HuH-7 (cell line): Measurements from ENCODE around the gene ME2.
"Not testable (repeated sequence)": the region's sequence is repeated elsewhere in the genome, so short reads cannot be mapped to it uniquely, and the experiment has no call there.

Source experiments
- DNase-seq: peaks from one replicate; pipeline ENCODE4 v3.0.0; 2011; ENCODE audit warnings: low spot score

Gene ME2

GRCh38 chr18:50862401-50862800 lies 16.5 kb upstream of the ME2 start:
- no peak for DNase-seq

DNA sequence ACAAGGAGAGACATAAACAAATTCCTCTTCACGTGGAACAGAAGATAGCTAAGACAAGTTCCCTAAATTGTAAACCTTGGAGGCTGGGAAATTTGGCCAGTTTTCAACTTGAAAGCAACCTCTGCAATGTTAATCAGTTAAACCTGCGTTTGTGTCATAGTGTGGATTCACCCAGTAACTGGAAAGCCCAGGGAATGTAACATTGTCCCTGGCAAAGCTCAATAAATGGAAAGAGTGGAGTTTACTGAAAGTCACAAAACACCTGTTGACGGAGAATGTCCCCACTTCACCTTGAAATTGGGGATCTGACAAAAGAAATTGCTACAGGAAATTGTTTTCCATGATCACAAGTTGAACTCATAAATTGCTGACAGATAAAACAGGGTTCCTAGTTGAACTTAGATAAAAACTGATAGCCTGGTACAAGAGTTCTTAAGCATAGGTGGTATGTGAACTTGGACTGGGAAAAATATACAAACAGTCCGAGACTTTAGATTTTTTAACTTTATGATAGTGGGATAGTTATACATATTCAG lies 15.0 kb upstream of the ME2 start:
- no peak for DNase-seq

- no peak for DNase-seq
These were observed 12.2 kb upstream of the ME2 start for GRCh38 chr18:50866765-50867164.

DNA sequence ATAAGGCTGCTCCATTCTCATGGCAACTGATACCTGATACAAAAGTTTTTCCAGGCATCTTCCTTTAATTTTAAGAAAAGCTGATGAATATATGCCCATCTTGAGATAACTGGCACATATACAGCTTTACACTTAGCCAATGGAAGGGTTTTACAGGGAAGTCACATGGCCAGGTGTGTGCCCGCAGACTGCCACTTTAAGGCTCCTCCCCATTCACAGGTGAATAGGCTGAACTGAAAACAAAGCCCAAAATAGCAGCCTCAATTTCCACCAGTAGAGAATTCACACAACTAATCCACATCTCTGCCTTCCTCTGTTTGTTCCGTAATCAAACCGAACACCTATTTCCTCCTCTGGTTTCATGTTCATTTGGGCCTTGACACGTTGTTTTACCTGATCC lies 9.8 kb upstream of the ME2 start:
- no peak for DNase-seq

DNA sequence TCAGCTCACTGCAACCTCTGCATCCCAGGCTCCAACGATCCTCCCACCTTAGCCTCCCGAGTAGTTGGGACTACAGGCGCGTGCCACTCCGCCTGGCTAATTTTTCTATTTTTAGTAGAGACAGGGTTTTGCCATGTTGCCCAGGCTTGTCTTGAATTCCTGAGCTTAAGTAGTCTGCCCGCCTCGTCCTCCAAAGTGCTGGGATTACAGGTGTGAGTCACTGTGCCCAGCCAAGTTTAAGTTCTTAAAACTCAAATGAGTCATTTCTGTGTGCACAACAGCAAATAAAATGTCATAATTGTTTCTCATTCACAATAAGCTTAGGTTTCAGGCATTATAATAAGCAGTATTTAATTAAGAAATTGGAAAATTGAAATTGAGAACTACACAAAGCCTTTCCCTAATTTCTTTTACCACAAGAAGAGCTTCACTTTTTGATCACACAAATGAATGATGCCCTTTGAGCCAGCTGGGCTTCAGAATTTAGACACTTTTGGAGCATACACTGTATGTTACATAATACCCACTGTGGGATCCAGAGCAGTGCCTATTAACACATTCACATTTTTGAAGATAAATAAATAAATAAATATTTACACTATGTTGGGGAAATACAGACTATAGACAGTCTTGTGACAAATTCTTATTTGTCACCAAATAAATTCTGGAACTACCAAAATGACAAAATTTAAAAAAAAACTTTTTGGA lies 8.6 kb upstream of the ME2 start:
- DNase-seq, result no peak

DNA sequence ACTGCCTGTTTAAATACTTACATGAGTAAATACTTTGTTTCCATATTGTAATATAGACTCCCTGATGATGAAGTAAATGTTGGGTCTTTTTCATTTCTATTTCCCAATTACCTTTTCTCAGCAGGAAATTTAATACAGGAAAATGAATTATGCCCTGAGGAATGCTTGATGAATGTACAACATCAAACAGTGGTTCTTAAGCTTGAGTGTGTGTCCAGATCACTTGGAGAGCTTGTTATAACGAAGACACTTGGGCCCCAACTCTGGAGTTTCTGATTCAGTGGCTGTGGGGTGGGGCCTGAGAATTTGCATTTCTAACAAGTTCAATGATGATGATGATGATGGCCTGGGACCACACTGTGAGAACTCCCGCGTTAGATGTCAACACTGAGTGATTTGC lies 7.1 kb upstream of the ME2 start:
- no peak for DNase-seq

DNA sequence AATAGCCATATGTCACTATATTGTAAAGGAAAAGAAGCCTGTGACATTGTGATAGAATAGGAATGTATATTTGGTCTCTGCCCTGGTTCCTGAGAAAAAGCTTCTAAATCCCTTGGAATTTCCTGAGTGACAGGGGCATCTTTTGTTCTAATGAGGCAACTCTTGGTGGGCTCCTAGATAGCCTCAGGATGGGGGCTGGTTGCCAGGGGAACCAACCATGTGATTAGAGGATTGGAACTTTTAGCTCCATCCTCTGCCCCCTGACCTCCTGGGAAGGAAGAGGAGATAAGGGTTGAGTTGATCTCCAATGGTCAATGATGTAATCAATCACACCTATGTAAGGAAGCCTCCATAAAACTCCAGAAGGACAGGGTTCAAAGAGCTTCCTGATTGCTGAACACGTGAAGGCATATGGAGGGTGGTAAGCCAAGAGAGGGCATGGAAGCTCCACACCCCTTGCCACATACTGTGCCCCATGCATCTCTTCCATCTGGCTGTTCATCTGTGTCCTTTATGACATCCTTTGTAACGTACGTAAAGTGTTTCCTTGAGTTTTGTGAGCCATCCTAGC lies 2.9 kb upstream of the ME2 start:
- DNase-seq, result no peak

DNA sequence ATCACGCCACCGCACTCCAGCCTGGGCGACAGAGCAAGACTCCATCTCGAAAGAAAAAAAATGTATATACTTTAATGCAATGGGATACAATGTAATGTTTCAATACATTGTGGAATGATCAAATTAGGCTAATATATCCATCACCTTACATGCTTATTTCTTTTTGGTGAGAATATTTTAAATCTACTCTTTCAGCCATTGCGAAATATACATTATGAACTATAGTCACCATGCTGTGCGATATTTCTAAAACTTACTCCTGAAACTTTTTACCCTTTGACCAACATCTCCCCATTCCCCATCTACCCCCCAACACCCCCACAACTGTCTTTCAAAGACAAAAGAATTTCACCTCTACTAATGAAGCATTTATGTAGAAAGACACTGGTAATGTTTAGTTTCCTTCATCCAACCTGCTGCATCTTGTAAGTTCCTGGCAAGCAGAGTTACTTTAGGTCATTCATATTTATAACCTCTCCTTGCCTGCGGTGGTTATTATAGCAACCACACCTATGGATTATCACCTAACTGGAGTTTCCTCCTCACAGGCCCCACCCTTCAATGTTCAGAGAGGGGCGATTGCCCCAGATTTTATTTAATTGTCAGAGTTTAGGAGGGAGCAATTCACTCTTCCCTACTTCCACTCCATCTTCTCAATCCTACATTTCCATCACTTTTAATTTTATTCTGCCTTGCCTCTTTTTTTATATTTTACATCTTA lies 1.2 kb upstream of the ME2 start:
- no peak for DNase-seq

DNA sequence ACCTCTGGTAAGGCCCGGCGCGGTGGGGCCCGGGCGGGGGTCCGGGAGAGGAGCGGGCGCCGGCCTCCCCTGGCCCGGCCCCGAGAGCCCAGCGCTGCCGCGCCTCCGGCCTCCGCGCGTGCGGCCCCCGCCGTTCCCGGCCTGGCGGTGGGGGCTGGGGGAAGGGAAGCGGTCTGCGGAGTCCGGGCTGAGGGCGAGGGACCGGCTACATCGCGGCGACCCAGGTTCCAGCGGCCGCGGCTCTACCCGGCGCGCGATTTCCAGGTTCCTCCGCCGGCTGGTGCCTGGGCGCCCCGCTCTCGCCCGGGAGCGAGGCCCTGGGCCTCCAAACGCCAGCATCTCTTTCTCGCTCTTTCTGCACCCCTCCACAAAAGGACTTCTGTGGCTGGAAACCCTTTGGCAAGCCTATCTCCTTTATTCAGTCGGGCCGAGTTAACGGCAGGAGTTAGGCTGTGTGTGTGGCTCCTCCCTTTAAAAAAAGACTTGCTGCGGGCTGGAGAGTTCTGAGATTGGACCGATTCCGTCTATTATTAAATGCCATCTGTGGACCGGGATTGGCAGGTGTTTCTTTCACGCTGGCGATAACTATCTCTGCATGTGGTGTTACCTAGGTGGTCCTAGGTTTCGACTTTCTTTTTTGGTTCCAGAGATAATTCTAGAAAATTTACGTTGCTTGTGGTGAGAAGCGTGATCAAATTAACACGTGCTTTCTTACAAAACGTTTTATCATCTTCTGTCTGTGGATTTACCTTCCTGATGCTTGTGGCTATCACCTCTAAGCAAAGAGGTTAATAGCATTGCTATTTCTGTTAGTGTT lies 592 bp downstream of the ME2 start:
- DNase-seq, result no peak

DNA sequence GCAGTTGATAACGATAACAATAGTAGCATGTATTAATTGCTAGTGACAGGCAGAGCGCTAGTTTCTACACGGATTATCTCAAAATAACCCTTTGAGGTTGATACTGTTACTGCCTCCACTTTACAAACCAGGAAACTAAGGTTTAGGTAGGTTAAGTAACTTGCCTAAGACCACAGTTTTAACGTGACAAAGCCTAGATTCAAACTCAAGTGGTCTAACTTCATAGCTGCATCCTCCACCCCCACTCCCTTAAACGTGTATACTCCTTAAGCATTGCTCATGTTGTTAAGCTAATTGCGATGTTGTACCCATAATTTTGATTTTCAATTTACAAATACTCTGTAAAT lies 1.2 kb downstream of the ME2 start:
- no peak for DNase-seq

- DNase-seq, result not testable (repeated sequence)
These were observed 2.0 kb downstream of the ME2 start for GRCh38 chr18:50880944-50881343.

DNA sequence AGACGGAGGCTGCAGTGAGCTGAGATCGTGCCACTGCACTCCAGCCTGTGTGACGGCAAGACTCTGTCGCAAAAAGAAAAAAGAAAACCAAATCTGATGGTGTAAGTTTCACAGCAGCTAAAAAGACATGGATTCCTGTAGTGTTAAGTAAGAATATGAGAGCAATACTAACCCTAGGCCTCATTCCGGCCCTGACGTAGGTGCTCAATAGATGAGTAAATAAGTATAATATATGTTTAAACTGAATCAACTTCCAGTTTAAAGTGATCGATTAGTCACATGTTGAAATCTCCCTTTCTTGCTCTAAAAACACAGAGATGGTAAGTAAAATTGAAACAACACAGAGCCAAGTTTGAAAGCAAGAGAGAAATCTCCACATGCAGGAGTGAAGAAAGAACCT lies 8.0 kb downstream of the ME2 start:
- no peak for DNase-seq

DNA sequence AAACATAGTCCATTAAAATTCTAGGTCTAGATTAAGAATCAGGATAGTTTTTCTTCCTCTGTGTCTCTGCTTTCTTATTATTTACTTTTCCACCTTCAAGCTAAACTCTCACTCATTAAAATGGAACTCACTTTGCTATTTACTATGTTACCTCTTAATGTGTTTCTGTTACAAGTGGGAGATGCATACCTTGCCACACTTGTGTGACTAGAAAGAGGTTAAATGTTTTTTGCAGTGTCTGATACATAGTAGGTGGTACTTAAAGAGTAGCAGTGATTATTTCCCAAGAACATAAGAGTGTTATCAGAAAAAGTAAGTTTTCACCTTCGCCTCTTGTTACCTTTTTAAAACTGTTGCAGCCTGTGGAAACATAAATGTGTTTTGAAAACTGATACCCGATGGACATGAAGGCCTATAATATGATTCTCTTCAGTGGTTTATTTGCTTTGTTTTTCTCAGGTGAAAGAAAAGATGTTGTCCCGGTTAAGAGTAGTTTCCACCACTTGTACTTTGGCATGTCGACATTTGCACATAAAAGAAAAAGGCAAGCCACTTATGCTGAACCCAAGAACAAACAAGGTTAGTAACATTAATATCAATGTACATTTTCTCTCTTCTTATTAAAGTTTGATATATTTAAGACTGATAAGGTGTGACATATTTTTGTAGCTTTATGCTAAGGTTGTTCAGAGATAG lies 16.6 kb downstream of the ME2 start:
- no peak for DNase-seq

DNA sequence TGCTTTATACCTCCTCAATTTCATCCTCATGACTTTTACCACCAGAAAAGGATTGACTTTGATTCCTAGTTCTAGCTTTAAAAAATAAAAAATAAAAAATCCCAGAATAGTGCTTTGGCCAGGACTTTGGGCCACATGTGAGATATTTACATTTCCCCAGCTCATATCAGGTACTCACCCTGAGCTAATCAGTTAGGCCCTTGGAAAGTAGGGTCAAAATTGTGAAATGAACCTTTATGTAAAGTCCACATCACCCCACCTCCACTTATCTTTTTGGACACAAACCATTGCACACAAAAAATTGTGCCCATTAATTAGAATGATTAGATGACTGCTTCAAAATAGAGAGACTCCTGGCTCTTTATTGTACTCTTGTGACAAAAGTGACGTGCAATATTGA lies 17.2 kb downstream of the ME2 start:
- DNase-seq, result no peak

DNA sequence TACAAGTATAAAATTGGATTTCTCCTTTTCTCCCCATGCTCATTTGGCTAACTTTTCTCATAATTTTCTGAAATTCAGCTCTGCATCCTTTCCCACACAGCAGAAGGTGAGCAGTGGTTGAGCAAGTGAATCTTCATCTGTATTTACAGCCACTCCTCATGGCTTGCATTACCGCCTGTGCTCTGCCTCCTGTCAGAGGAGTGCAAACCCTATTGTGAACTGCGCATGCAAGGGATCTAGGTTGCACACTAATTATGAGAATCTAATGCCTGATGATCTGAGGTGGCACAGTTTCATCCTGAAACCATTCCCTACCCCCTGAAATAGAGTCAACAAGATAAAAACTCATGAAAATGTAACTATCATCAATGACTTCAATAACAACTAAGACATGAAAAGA lies 20.0 kb downstream of the ME2 start:
- DNase-seq, result no peak

- DNase-seq, result peak; percentile 20
These were observed 23.9 kb downstream of the ME2 start for GRCh38 chr18:50902797-50903196.

DNA sequence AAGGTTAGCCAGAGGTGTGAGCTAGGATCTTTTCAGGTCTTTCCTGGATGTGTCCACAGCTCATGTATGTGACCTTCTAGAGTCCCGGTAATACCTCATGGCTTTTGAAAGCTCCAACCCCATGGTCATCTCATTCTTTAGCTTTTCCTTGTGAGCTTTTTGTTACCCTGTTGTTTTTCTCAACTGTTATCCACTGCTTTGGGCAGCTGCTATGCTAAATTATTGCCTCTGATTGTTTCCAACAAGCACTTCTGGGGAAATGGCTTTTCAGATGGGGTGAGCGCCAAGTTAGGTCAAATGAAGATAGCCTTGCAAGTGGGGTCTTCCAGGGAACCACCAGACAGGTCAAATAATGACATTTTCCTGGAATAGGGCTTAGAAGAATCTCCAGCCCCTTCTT lies 27.9 kb downstream of the ME2 start:
- DNase-seq, result no peak

- no peak for DNase-seq
These were observed 30.3 kb downstream of the ME2 start for GRCh38 chr18:50909261-50909660.

DNA sequence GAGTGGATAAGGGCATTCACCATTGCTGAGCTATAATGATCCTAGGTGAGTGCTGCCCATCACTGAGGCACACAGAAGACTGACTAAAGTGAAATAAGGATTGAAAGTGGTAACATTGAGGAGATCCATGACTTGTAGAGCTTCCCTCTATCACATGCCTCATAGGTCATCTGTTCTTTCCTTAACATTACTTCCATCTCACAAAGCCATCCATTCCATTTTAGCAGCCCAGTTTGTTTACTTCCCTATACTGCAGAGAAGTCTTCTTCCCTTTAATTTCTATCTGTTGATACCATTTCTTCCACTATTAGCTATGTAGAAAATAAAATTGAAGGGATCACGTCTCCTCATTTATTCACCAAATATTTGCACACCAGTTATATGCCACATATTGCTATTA lies 32.1 kb downstream of the ME2 start:
- DNase-seq, result no peak

GRCh38 chr18:50917021-50917420 lies 38.1 kb downstream of the ME2 start:
- no peak for DNase-seq

GRCh38 chr18:50918153-50918552 lies 39.2 kb downstream of the ME2 start:
- no peak for DNase-seq

DNA sequence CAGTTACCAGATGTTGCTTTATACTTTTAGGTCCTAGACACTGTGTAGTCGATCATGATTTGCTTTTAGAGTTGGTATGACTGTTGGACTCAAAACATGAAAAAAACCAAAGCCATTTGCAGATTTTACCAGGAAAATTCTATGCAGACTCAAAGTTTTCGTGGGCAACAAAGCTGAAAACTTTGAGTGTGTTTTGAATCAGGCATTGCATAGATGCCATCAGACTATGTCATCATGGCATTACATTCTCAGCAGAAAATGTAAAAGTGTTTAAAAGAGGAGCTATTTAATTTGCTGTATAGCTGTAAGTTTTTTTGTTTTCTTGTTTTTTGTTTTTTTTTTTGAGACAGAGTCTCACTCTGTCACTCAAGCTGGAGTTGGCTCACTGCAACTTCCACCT lies 45.5 kb downstream of the ME2 start:
- DNase-seq, result no peak
